SHP77 treated with DMSO at 0.1 percent for 48 hours (cell line): ENCODE results near the gene HEMK1.

Source experiments
- DNase-seq: peaks from one replicate; lab custom pipeline; 2025; lab: John Stamatoyannopoulos, UW

The HEMK1 gene

GRCh38 chr3:50642382-50642781, 73.1 kb downstream of the HEMK1 start:
- DNase-seq, result no peak

- DNase-seq, result no peak
Measured at GRCh38 chr3:50644561-50644960, 75.2 kb downstream of the HEMK1 start.

DNA sequence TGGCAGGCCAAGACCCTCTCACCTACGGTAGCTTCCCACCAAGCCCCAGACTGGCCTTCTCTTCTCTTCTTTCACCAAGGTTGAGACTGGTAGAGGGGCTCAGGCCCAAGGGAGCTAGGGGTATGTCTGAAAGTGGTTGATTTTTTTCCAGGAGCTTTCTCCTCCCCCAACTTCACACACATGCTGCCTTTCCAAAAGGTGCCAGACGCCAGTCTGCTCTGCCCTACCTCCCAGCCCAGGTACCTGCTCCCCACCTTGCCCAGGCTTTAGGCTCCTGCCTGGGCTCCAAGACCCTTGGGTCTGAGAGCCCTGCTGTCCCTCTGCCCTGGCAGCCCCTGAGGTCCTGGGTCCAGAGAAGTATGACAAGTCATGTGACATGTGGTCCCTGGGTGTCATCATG, 76.1 kb downstream of the HEMK1 start:
- DNase-seq, result no peak
